ENCODE data around the gene SLC23A3.
"Not testable (repeated sequence)": the region's sequence is repeated elsewhere in the genome, so short reads cannot be mapped to it uniquely, and the experiment has no call there.

SLC23A3 gene

GRCh38 chr2:219209236-219210195 lies 39.7 kb upstream of the SLC23A3 start:
- Histone ChIP-seq H3K9me3 (ENCODE audit: control insufficient read depth, insufficient read depth, low read length) (no peaks in the 10 kb centered on the region), H3K36me3 (ENCODE audit: insufficient read depth, low read length) (peaks cover 5% of the 10 kb centered on the region), H3K9ac (ENCODE audit: low read depth, low read length) (no peak overlapping the region), H3K4me1 (ENCODE audit: insufficient read depth, low read length) (peaks cover 5% of the 10 kb centered on the region; the same call in 1 of the 2 replicates)

GRCh38 chr2:219207884-219208740 lies 38.3 kb upstream of the SLC23A3 start:
- no peak overlapping the region for H3K9ac ChIP-seq (ENCODE audit: low read depth, low read length)
- H3K36me3 ChIP-seq (ENCODE audit: insufficient read depth, low read length) = no peaks in the 10 kb centered on the region; the same call in 1 of the 2 replicates
- no peaks in the 10 kb centered on the region for H3K9me3 ChIP-seq (ENCODE audit: control insufficient read depth, insufficient read depth, low read length)
- peaks cover 5% of the 10 kb centered on the region; the same call in 1 of the 2 replicates for H3K4me1 ChIP-seq (ENCODE audit: insufficient read depth, low read length)

GRCh38 chr2:219207134-219207883 lies 37.5 kb upstream of the SLC23A3 start:
- Histone ChIP-seq H3K4me1 (ENCODE audit: insufficient read depth, low read length) (peaks cover 5% of the 10 kb centered on the region; the same call in 1 of the 2 replicates), H3K9me3 (ENCODE audit: control insufficient read depth, insufficient read depth, low read length) (no peaks in the 10 kb centered on the region), H3K9ac (ENCODE audit: low read depth, low read length) (peak overlapping the region; percentile 95), H3K36me3 (ENCODE audit: insufficient read depth, low read length) (no peaks in the 10 kb centered on the region; the same call in 1 of the 2 replicates)

GRCh38 chr2:219206328-219207133 lies 36.7 kb upstream of the SLC23A3 start, which contains the start of gene ZFAND2B:
Gene ZFAND2B, plus strand, starts transcription at chr2:219206782. Its CDS starts 206 bp downstream, at chr2:219206988.
- Histone ChIP-seq H3K9ac (ENCODE audit: low read depth, low read length) (peak within 1 kb of the TSS; percentile 95), H3K36me3 (ENCODE audit: insufficient read depth, low read length) (no peaks in the 10 kb centered on the region; the same call in 1 of the 2 replicates), H3K4me1 (ENCODE audit: insufficient read depth, low read length) (peaks cover 5% of the 10 kb centered on the region; the same call in 1 of the 2 replicates), H3K9me3 (ENCODE audit: control insufficient read depth, insufficient read depth, low read length) (no peaks in the 10 kb centered on the region)

- peak overlapping the region; percentile 95 for H3K9ac ChIP-seq (ENCODE audit: low read depth, low read length)
- peaks cover 5% of the 10 kb centered on the region; the same call in 1 of the 2 replicates for H3K4me1 ChIP-seq (ENCODE audit: insufficient read depth, low read length)
- no peaks in the 10 kb centered on the region; the same call in 1 of the 2 replicates for H3K36me3 ChIP-seq (ENCODE audit: insufficient read depth, low read length)
- no peaks in the 10 kb centered on the region for H3K9me3 ChIP-seq (ENCODE audit: control insufficient read depth, insufficient read depth, low read length)
Observed at GRCh38 chr2:219205981-219206327, 36.1 kb upstream of the SLC23A3 start.

GRCh38 chr2:219205165-219205538 lies 35.3 kb upstream of the SLC23A3 start:
- Histone ChIP-seq H3K9ac (ENCODE audit: low read depth, low read length) (no peak overlapping the region), H3K4me1 (ENCODE audit: insufficient read depth, low read length) (peaks cover 5% of the 10 kb centered on the region; the same call in 1 of the 2 replicates), H3K36me3 (ENCODE audit: insufficient read depth, low read length) (no peaks in the 10 kb centered on the region; the same call in 1 of the 2 replicates), H3K9me3 (ENCODE audit: control insufficient read depth, insufficient read depth, low read length) (no peaks in the 10 kb centered on the region)

- H3K9ac ChIP-seq (ENCODE audit: low read depth, low read length) = no peak overlapping the region
- no peaks in the 10 kb centered on the region; the same call in 1 of the 2 replicates for H3K36me3 ChIP-seq (ENCODE audit: insufficient read depth, low read length)
- peaks cover 5% of the 10 kb centered on the region; the same call in 1 of the 2 replicates for H3K4me1 ChIP-seq (ENCODE audit: insufficient read depth, low read length)
- H3K9me3 ChIP-seq (ENCODE audit: control insufficient read depth, insufficient read depth, low read length) = no peaks in the 10 kb centered on the region
Observed at GRCh38 chr2:219204425-219205164, 34.8 kb upstream of the SLC23A3 start.

GRCh38 chr2:219201331-219201730 lies 31.5 kb upstream of the SLC23A3 start:
- H3K9me3 ChIP-seq (ENCODE audit: control insufficient read depth, insufficient read depth, low read length); H3K36me3 ChIP-seq (ENCODE audit: insufficient read depth, low read length); H3K9ac ChIP-seq (ENCODE audit: low read depth, low read length); H3K4me1 ChIP-seq (ENCODE audit: insufficient read depth, low read length): not testable (repeated sequence)

GRCh38 chr2:219200502-219201326 lies 30.9 kb upstream of the SLC23A3 start:
- not testable (repeated sequence) for H3K9ac ChIP-seq (ENCODE audit: low read depth, low read length)

GRCh38 chr2:219199470-219200211 lies 29.8 kb upstream of the SLC23A3 start:
- Histone ChIP-seq H3K9ac (ENCODE audit: low read depth, low read length) (no peak overlapping the region), H3K36me3 (ENCODE audit: insufficient read depth, low read length) (no peaks in the 10 kb centered on the region), H3K4me1 (ENCODE audit: insufficient read depth, low read length) (peaks cover 3% of the 10 kb centered on the region; the same call in 1 of the 2 replicates), H3K9me3 (ENCODE audit: control insufficient read depth, insufficient read depth, low read length) (no peaks in the 10 kb centered on the region)

More at GRCh38 chr2:219200502-219201326, 30.9 kb upstream of the SLC23A3 start:
- H3K36me3 ChIP-seq (ENCODE audit: insufficient read depth, low read length); H3K9me3 ChIP-seq (ENCODE audit: control insufficient read depth, insufficient read depth, low read length); H3K4me1 ChIP-seq (ENCODE audit: insufficient read depth, low read length): not testable (repeated sequence)

- no peaks in the 10 kb centered on the region for H3K9me3 ChIP-seq (ENCODE audit: control insufficient read depth, insufficient read depth, low read length)
Observed at GRCh38 chr2:219198974-219199373, 29.1 kb upstream of the SLC23A3 start.

More at GRCh38 chr2:219198974-219199373, 29.1 kb upstream of the SLC23A3 start:
- Histone ChIP-seq H3K36me3 (ENCODE audit: insufficient read depth, low read length) (no peaks in the 10 kb centered on the region), H3K4me1 (ENCODE audit: insufficient read depth, low read length) (peaks cover 3% of the 10 kb centered on the region; the same call in 1 of the 2 replicates), H3K9ac (ENCODE audit: low read depth, low read length) (no peak overlapping the region)

Data from ES-I3 (cell line).